Pulmonary artery endothelial cell (primary cell): ENCODE measurements around the gene GRM1. TPM values are rescaled to one million over a fixed set of nuclear protein-coding genes. Genes with fewer than 3 reads are reported as not detected.

Experiments
- DNase-seq: peaks from one replicate; pipeline ENCODE4 v3.0.0-alpha.2; 2011; ENCODE audit warnings: low read depth, low spot score
- total RNA-seq: library from RNA; depleted of rRNA; stranded (reverse); fragments of >200 nt; gene quantifications from 2 replicates; pipeline ENCODE4 v1.2.3, GENCODE V29; 2014

GRM1 gene
- total RNA-seq, 1 donor from 2014 or later: under 0.01 TPM

DNA sequence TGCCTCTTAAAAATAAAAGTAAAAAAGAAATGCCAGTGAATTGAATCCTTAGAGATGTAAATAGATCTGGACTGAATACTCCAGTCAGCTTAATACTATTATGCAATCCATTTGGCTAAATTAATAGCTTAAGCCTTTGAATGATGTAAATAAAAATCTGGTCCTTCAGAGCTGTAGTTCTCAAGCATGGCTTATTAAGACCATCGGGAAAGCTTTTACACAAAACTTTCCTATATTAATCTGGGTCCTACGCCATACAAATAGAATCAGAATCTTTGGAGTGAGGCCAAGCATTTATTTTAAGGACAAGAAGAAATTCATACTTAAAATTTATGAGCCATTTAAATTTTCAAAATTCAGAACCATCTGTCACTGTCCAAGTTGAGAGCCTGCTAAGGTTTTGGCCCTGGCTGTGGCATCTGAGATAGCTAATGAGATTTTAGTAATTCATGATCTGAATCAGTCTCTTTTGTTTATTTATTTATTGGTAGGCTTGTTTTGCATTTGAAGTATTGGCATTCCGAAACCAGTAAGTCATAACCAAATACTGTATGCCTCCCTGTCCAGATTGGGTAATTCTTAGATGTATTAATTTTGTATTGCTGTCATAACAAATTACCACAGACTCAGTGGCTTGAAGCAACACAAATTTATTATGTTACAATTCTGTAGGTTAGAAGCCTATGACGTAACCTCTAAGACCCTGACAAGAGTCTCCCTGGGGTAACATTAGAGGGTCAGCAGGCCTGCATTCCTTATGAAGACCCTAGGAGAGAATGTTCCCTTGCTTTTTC is 286.7 kb downstream of the GRM1 start:
- no peak for DNase-seq

DNA sequence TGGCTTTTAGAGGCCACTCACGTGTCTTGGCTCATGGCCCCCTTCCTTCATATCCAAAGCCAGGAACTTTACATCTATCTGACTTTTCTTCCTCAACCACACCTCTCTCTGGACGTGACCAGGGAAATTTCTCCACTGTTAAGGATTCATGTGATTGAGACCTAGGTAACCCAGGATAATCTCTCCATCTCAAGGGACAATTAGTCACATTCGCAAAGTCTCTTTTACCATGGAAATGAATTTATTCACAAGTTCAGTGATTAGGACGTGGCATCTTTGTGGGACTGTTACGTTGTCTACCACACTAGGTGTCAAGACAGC is 287.3 kb downstream of the GRM1 start:
- DNase-seq: no peak

- no peak for DNase-seq
Observed at GRCh38 chr6:146331013-146331412, 302.2 kb downstream of the GRM1 start.

DNA sequence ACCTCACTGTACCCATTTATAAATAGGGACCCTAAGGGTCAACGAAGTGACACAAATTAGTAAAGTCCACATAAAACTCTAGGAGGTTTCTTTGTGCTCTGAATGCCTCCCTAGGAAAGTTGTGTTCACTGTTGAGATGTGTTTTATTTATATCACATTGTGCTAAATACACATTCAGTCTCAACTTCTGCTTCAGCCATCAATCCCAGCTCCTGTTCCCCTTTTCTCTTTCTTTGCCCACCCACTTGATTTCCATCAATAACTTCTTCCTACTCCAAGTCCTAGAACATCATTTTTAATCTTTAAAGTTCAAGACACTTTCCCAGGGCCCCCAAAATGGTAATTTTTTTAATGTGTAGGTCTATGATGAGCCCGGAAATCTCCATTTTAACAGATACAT is 306.5 kb downstream of the GRM1 start:
- no peak for DNase-seq

GRCh38 chr6:146336191-146336590 is 307.3 kb downstream of the GRM1 start:
- DNase-seq: peak; percentile 78

DNA sequence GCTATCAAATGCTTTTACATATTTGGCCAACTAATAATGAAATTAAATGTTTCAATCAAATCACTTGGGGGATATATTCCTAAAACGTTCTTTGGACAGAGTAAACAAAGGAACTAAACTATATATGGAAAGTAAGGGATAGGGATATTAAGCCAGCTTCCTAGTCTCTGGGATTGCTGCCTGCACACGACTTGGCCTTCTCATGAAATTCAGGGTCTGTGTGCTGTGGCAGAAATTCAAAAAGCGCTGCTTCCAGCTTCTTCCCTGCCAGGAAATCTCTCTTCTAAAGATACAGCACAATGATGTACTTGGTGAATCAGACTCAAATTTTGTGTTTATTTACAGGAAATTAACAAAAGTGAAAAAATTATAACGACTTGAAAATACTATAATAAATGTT is 308.5 kb downstream of the GRM1 start:
- DNase-seq: no peak

- DNase-seq: peak; percentile 24
Observed at GRCh38 chr6:146339716-146340115, 310.9 kb downstream of the GRM1 start.

GRCh38 chr6:146341493-146342230 is 312.8 kb downstream of the GRM1 start:
- DNase-seq: no peak

DNA sequence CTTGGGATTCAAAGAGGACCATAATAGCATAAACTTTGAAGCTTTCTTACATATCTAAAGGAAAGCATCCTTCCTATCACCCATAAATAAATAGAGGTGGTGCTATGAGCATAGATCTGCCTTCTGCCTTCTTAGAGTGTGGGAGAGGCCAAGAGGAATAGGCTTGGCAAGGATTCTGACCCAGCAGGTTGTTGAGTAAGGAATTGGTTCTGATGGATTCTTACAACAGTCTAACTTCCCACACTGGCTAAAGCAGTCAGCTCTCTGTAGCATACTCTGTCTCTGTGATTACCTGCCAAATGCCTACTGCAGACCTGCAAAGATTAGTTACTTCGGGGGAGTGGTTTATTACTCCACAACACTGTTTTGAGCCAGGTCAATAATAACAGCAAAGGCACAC is 316.7 kb downstream of the GRM1 start:
- DNase-seq: no peak

DNA sequence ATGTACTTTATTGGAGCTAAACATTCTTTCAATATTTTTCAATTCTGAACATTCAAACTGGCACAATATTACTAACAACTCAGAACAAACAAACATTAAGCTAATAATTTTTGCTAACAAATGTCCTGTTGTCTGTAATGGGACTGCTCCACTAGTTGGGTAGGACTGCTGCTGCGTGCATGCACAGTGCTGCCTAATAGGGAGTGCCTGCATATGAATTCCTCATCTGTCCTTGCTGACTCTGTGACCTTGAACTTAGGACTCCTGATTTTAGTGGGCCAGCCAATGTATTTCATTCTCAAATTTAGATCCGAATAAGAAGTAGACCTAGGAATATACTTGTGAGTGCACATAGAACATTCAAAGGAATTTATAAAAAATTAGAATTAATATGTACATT is 318.2 kb downstream of the GRM1 start:
- DNase-seq: no peak

DNA sequence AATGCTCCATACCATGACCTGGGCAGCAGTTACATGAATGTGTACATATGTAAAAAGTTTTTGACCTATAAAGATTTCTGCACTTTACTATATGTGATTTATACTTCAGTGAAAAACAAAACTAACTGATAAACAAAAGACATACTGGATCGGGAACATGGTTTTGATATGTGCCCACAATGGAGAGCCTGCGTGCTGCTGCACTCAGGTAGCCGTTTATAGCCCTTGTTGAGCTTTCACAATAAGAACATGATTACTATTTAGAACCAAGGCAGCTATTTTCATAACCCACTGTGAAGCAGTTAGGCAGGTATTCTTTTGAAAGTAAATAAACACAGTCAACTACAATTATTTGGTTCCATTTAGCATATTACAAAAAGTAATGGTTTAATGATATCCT is 318.8 kb downstream of the GRM1 start:
- DNase-seq: no peak

GRCh38 chr6:146351018-146351417 is 322.2 kb downstream of the GRM1 start:
- DNase-seq: no peak

- DNase-seq: no peak
Observed at GRCh38 chr6:146352163-146352562, 323.3 kb downstream of the GRM1 start.

GRCh38 chr6:146354451-146354850 is 325.6 kb downstream of the GRM1 start:
- DNase-seq: no peak

DNA sequence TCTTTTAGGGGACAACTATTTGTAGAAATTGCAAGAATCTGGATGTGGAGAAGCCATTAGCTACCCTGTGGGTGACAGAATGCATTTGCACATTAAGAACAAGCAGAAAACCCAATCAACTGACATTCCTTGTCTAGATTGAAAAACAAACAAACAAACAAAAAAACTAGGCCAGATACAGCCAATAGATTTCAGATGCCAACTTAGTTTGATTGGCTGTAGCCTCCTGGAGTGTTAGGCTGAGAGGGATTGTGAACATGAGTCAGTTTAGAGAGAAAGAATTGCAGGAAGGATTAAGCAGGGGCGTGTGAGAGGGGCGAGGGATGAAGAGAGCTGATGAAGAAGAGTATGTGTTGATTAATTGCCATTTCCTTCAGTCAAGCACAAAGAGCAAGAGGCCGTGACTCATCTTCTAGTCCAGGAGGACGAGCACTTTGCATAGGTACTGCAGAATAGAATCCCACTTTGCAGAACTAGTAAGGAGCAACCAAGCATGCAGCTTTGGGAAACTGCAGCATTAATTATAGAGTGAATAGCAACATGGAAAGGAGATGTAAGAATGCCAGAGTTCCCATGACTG is 326.7 kb downstream of the GRM1 start:
- DNase-seq: no peak

DNA sequence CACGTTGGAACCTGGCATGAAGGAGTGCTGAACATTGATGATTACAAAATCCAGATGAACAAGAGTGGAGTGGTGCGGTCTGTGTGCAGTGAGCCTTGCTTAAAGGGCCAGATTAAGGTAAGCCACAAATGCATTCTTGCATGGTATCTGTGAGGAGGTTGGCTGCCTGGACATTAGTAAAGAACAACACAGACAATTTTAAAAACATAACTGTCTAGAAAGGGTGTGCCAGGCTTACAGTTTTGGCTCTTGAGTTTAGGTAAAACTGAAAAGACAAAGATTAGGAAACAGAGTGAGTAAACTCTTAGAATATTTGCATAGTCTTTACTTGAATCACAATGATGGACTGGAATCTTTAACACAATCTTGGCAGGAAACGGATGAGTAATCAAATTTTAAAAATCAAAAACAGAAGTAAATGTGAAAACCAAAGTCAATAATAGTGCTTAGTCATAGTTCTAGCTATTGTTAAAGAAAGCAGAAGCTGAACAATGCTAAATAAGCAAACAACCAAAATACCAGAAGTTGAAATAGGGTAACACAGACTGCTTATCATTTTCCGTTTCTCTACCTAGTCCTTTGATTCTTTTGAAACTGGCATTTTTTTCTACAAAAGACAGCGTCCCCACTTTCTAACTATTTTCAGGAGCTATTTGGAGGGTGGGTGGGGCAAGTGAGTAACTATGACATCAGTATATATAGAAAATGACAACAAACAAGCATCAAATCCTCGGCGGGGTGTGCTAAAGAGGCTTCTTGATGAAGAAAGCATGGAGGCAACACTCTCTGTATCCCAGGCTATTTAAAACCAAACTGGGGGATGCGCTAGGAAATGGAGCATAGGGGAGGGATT is 328.9 kb downstream of the GRM1 start:
- DNase-seq: peak; percentile 78

DNA sequence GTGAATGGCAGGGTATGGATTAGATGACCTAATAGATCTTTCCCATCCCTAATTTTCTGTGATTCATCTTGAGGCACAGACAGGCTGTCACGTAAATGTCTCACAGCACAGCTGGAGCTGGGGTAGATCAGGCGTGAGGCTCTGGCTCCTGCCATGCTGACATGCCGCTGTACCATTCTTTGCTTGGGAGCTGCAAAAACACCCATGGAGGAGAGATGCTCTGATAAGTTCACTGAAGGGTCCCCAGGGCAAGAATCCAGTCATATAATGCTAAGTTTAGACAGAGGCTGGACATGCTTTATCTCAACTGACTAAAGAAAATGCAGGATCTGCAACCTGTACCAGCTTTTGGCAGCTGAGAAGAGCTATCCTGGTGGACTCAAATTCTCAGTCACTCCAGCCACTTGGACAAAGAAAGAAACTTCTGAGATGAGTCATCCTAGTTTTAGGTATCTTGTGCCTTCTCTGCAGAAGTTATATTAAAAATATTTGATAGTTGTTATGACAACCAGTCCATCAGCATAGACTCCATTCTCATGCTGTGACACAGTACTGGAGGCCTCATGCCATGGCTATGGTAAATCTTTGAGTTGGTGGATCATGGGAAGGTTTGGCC is 329.7 kb downstream of the GRM1 start:
- DNase-seq: peak; percentile 40

DNA sequence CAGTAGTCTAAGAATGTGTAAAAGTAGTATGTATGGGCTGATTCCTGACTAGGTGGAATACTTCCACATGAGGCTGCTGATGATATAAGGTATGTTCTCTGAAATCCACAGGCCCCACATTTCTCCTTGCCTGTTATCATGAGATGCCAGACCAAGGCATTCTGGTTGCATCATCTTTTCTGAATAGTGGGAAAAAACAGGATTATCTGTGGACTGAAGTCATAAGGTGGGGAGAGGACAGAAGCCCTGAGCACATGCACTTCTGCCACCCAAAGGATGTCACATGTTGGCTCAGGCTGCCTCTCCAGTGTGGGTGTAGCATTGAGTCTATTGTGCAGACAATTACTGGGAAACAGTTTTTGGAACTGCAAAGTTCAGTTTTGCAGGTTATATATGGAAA is 330.3 kb downstream of the GRM1 start:
- no peak for DNase-seq

- DNase-seq: peak; percentile 44
Observed at GRCh38 chr6:146361128-146361924, 332.5 kb downstream of the GRM1 start.

GRCh38 chr6:146363838-146364607 is 335.2 kb downstream of the GRM1 start:
- no peak for DNase-seq
